Uterus (tissue), 4 donors: Measurements from ENCODE around the gene RPS6KA2. TPM values are rescaled to one million over a fixed set of nuclear protein-coding genes. Genes with fewer than 3 reads are reported as not detected.

ENCODE experiments used
- DNase-seq, 2 donors: peaks; one replicate each; pipeline ENCODE4 v3.0.0-alpha.2; 2019 to 2020
- H3K27ac ChIP-seq, 2 donors: fragments of 200-600 bp; sonication (generic); 1 replicate in 1 of 2; 2 replicates in 1 of 2; pipeline ENCODE4 v1.5.1; 2016 to 2018
- H3K27me3 ChIP-seq, 2 donors: fragments of 200-600 bp; sonication (generic); one replicate each; pipeline ENCODE4 v1.5.1; 2018 to 2019; ENCODE audit warnings: control low read depth in 1 of 2
- H3K36me3 ChIP-seq, 2 donors: fragments of 200-600 bp; sonication (generic); one replicate each; pipeline ENCODE4 v1.5.1; 2019; ENCODE audit warnings: control low read depth in 1 of 2
- H3K4me1 ChIP-seq, 2 donors: fragments of 200-600 bp; sonication (generic); one replicate each; pipeline ENCODE4 v1.5.1; 2018 to 2019; ENCODE audit warnings: control low read depth in 1 of 2
- H3K4me3 ChIP-seq, 2 donors: fragments of 200-600 bp; sonication (generic); 1 replicate in 1 of 2; 2 replicates in 1 of 2; pipeline ENCODE4 v1.5.1; 2018 to 2019; ENCODE audit warnings: mild to moderate bottlenecking in 1 of 2
- H3K9me3 ChIP-seq, 2 donors: fragments of 200-600 bp; sonication (generic); one replicate each; pipeline ENCODE4 v1.5.1; 2019; ENCODE audit warnings: control low read depth in 1 of 2
- CTCF ChIP-seq, 4 experiments: fragments of 200-600 bp in 2 of 4; fragments of 450-650 bp in 2 of 4; sonication (generic) in 2 of 4; IDR thresholded peaks; one replicate each; pipeline ENCODE4 v1.5.1; 2016 to 2019; ENCODE audit warnings: antibody characterized with exemption in 4 of 4, mild to moderate bottlenecking in 2 of 4, moderate library complexity in 1 of 4
- POLR2A ChIP-seq, 2 donors: fragments of 450-650 bp; IDR thresholded peaks; one replicate each; pipeline ENCODE4 v1.6.1; 2016; ENCODE audit warnings: antibody characterized with exemption in 2 of 2, mild to moderate bottlenecking in 1 of 2, moderate library complexity in 1 of 2
- intact Hi-C: fragments of 100-400 bp; cut with DNase I; formaldehyde crosslinking; loops from one replicate; pipeline ENCODE4 v1.15.1; 2023; ENCODE audit warnings: low total_unique reads
- total RNA-seq, 4 donors: library from RNA; depleted of rRNA in 3 of 4; stranded (reverse); fragments of >200 nt in 3 of 4; gene quantifications; one replicate each; pipeline versions ENCODE4 v1.1.0 to v1.2.4, GENCODE V29; 2014 to 2023
- donor health status: DM: yes; HTN: yes; CAD: no.

RPS6KA2 gene
- total RNA-seq, 4 donors from 2014 or later, result 34.0 to 78.4 (median 55.8) TPM

GRCh38 chr6:166618866-166619761, 7.9 kb downstream of the RPS6KA2 start:
- intact Hi-C loops, result no loop called here
- DNase-seq, result no peak
- Histone ChIP-seq H3K4me1 (peaks cover 6 to 13% of the 10 kb centered on the region in 2 donors), H3K27ac (peak overlapping the region; percentile 80 to 87), H3K27me3 (no peaks in the 10 kb centered on the region), H3K9me3 (no peaks in the 10 kb centered on the region), H3K36me3 (no peaks in the 10 kb centered on the region), H3K4me3 (no peak overlapping the region)
- TF ChIP-seq CTCF (IDR thresholded peaks at IDR 0.05) (no peak), POLR2A (IDR thresholded peaks at IDR 0.05) (no peak)

- Histone ChIP-seq H3K4me3 (no peak overlapping the region), H3K4me1 (peaks cover 6 to 13% of the 10 kb centered on the region in 2 donors), H3K27ac (peak overlapping the region; percentile 80 to 87), H3K9me3 (no peaks in the 10 kb centered on the region), H3K36me3 (no peaks in the 10 kb centered on the region), H3K27me3 (no peaks in the 10 kb centered on the region)
- intact Hi-C loops, result no loop called here
- no peak for DNase-seq
- TF ChIP-seq CTCF (IDR thresholded peaks at IDR 0.05) (no peak), POLR2A (IDR thresholded peaks at IDR 0.05) (no peak)
Observed at GRCh38 chr6:166618251-166618650, 8.8 kb downstream of the RPS6KA2 start.

- TF ChIP-seq CTCF (IDR thresholded peaks at IDR 0.05) (no peak), POLR2A (IDR thresholded peaks at IDR 0.05) (no peak)
- intact Hi-C loops, result no loop called here
- no peak for DNase-seq
- H3K4me1 ChIP-seq, result peaks cover 6 to 13% of the 10 kb centered on the region in 2 donors
- H3K27me3 ChIP-seq, result no peaks in the 10 kb centered on the region
- H3K27ac ChIP-seq, result no peak overlapping the region
- no peak overlapping the region for H3K4me3 ChIP-seq
- H3K36me3 ChIP-seq, result no peaks in the 10 kb centered on the region
- H3K9me3 ChIP-seq, result no peaks in the 10 kb centered on the region
Observed at GRCh38 chr6:166617359-166617758, 9.7 kb downstream of the RPS6KA2 start.

GRCh38 chr6:166616261-166617238, 10.5 kb downstream of the RPS6KA2 start:
- Histone ChIP-seq H3K27ac (no peak overlapping the region), H3K4me1 (peaks cover 6 to 13% of the 10 kb centered on the region in 2 donors), H3K9me3 (no peaks in the 10 kb centered on the region), H3K36me3 (no peaks in the 10 kb centered on the region), H3K4me3 (no peak overlapping the region), H3K27me3 (no peaks in the 10 kb centered on the region)
- TF ChIP-seq POLR2A (IDR thresholded peaks at IDR 0.05) (no peak), CTCF (IDR thresholded peaks at IDR 0.05) (no peak)
- no peak for DNase-seq
- intact Hi-C loops, result no loop called here
